Tibial nerve (tissue), 3 donors: ENCODE data around the gene ALLC.
"Not testable (repeated sequence)": the region's sequence is repeated elsewhere in the genome, so short reads cannot be mapped to it uniquely, and the experiment has no call there.

Source experiments
- POLR2A ChIP-seq, 2 donors: fragments of 450-650 bp; IDR thresholded peaks; one replicate each; pipeline ENCODE4 v1.6.1; 2017; ENCODE audit warnings: antibody characterized with exemption in 2 of 2, mild to moderate bottlenecking in 2 of 2, moderate library complexity in 2 of 2
- TF ChIP-seq, protein P1 (sequence below), 5 experiments: fragments of 200-600 bp in 3 of 5; fragments of 450-650 bp in 2 of 5; sonication (generic) in 3 of 5; IDR thresholded peaks; one replicate each; pipeline ENCODE4 v1.5.1; 2016 to 2019; ENCODE audit warnings: antibody characterized with exemption in 5 of 5, mild to moderate bottlenecking in 3 of 5, moderate library complexity in 2 of 5

DNA sequence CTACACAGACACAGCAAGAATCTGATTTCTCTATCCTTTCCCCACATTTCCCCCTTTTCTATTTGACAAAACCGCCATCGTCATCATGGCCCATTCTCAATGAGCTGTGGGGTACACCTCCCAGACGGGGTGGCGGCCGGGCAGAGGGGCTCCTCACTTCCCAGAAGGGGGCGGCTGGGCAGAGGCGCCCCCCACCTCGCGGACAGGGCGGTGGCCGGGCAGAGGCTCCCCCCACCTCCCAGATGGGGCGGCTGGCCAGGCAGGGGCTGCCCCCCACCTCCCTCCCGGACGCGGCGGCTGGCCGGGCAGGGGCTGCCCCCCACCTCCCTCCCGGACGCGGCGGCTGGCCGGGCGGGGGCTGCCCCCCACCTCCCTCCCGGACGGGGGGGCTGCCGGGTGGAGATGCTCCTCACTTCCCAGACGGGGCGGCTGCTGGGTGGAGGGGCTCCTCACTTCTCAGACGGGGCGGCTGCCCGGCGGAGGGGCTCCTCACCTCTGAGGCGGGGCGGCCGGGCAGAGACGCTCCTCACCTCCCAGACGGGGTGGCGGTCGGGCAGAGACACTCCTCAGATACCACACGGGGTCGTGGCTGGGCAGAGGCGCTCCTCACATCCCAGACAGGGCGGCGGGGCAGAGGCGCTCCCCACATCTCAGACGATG lies 42.3 kb upstream of the ALLC start:
- TF ChIP-seq, protein P1, sequence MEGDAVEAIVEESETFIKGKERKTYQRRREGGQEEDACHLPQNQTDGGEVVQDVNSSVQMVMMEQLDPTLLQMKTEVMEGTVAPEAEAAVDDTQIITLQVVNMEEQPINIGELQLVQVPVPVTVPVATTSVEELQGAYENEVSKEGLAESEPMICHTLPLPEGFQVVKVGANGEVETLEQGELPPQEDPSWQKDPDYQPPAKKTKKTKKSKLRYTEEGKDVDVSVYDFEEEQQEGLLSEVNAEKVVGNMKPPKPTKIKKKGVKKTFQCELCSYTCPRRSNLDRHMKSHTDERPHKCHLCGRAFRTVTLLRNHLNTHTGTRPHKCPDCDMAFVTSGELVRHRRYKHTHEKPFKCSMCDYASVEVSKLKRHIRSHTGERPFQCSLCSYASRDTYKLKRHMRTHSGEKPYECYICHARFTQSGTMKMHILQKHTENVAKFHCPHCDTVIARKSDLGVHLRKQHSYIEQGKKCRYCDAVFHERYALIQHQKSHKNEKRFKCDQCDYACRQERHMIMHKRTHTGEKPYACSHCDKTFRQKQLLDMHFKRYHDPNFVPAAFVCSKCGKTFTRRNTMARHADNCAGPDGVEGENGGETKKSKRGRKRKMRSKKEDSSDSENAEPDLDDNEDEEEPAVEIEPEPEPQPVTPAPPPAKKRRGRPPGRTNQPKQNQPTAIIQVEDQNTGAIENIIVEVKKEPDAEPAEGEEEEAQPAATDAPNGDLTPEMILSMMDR (IDR thresholded peaks at IDR 0.05) = not testable (repeated sequence)
- not testable (repeated sequence) for TF ChIP-seq POLR2A (IDR thresholded peaks at IDR 0.05)
